Stimulated activated CD8-positive, alpha-beta memory T cell treated with anti-CD3 and anti-CD28 coated beads, Interleukin-4, amount 100 ng/mL, for 48 hours (primary cell): ENCODE data around the gene RND1.
A peak's percentile ranks its signal among the peaks of the same experiment; 100 is the strongest.

Experiments used
- DNase-seq: peaks from one replicate; pipeline ENCODE4 v3.0.0-alpha.2; 2020

Gene RND1

GRCh38 chr12:48826209-48826855 is 39.3 kb downstream of the RND1 start:
- no peak for DNase-seq

GRCh38 chr12:48824905-48825304 is 40.8 kb downstream of the RND1 start:
- no peak for DNase-seq

- peak; percentile 36 for DNase-seq
These were observed 41.6 kb downstream of the RND1 start for GRCh38 chr12:48824112-48824511.

GRCh38 chr12:48823281-48823680 is 42.4 kb downstream of the RND1 start:
- no peak for DNase-seq

GRCh38 chr12:48822711-48823110 is 43.0 kb downstream of the RND1 start:
- DNase-seq = no peak

GRCh38 chr12:48822139-48822538 is 43.5 kb downstream of the RND1 start:
- DNase-seq = no peak

GRCh38 chr12:48819986-48820725 is 45.5 kb downstream of the RND1 start:
- DNase-seq = no peak

GRCh38 chr12:48818831-48819590 is 46.7 kb downstream of the RND1 start:
- peak; percentile 37 for DNase-seq

- DNase-seq = peak; percentile 84
These were observed 47.5 kb downstream of the RND1 start, which contains the start of gene CACNB3 for GRCh38 chr12:48817873-48818830. Gene CACNB3, plus strand, starts transcription at chr12:48818496. Its CDS starts 434 bp downstream, at chr12:48818930.

- no peak for DNase-seq
These were observed 49.4 kb downstream of the RND1 start for GRCh38 chr12:48816143-48816854.

- peak; percentile 61 for DNase-seq
These were observed 50.3 kb downstream of the RND1 start for GRCh38 chr12:48815126-48816110.

- DNase-seq = peak; percentile 91
These were observed 51.2 kb downstream of the RND1 start for GRCh38 chr12:48814262-48815125.

- no peak for DNase-seq
These were observed 52.0 kb downstream of the RND1 start for GRCh38 chr12:48813465-48814261.

- no peak for DNase-seq
These were observed 53.3 kb downstream of the RND1 start for GRCh38 chr12:48812389-48812788.

GRCh38 chr12:48811437-48812090 is 54.1 kb downstream of the RND1 start:
- DNase-seq = no peak

- DNase-seq = no peak
These were observed 54.7 kb downstream of the RND1 start for GRCh38 chr12:48810903-48811431.

GRCh38 chr12:48807981-48808380 is 57.7 kb downstream of the RND1 start:
- DNase-seq = no peak
